IPS DF 6.9 (cell line): ENCODE measurements around the gene PARP11.

ENCODE experiments used
- DNase-seq: peaks from one replicate; pipeline ENCODE4 v3.0.0-alpha.2; 2013; ENCODE audit warnings: low read depth, low spot score
- H3K27ac ChIP-seq: one replicate; pipeline ENCODE4 v1.5.1; 2013; ENCODE audit warnings: low read length, control low read depth
- H3K27me3 ChIP-seq: 2 replicates; pipeline ENCODE4 v1.6.1; 2013; ENCODE audit warnings: mild to moderate bottlenecking, low read length; ENCODE audit not compliant: control insufficient read depth, insufficient read depth
- H3K36me3 ChIP-seq: 2 replicates; pipeline ENCODE4 v1.6.1; 2013; ENCODE audit warnings: low read length; ENCODE audit not compliant: control insufficient read depth, insufficient read depth
- H3K4me1 ChIP-seq: 2 replicates; pipeline ENCODE4 v1.6.1; 2013; ENCODE audit warnings: low read length; ENCODE audit not compliant: control insufficient read depth, insufficient read depth
- H3K4me3 ChIP-seq: 2 replicates; pipeline ENCODE4 v1.5.1; 2013; ENCODE audit warnings: mild to moderate bottlenecking, low read length
- H3K9me3 ChIP-seq: 2 replicates; pipeline ENCODE4 v1.6.1; 2013; ENCODE audit warnings: low read length, inconsistent platforms; ENCODE audit not compliant: control insufficient read depth, insufficient read depth
- WGBS: extraction: QIAGEN DNeasy Blood & Tissue Kit; methylation state at CpG from one replicate; pipeline ENCODE4 v1.1.7; 2013; ENCODE audit warnings: mixed read lengths, missing lambda C conversion rate; ENCODE audit not compliant: insufficient read length, insufficient coverage; 5-methylcytosine and 5-hydroxymethylcytosine counted together

Gene PARP11

GRCh38 chr12:3772380-3772779 is 100.8 kb downstream of the PARP11 start:
- H3K27me3 ChIP-seq = no peaks in the 10 kb centered on the region
- H3K36me3 ChIP-seq = no peaks in the 10 kb centered on the region
- no peak overlapping the region for H3K4me3 ChIP-seq
- H3K4me1 ChIP-seq = peaks cover 2% of the 10 kb centered on the region; the same call in 1 of the 2 replicates
- H3K9me3 ChIP-seq = no peaks in the 10 kb centered on the region
- WGBS = 100% methylated on average over 1 of the region's 4 CpGs
- H3K27ac ChIP-seq = no peak overlapping the region
- no peak for DNase-seq

DNA sequence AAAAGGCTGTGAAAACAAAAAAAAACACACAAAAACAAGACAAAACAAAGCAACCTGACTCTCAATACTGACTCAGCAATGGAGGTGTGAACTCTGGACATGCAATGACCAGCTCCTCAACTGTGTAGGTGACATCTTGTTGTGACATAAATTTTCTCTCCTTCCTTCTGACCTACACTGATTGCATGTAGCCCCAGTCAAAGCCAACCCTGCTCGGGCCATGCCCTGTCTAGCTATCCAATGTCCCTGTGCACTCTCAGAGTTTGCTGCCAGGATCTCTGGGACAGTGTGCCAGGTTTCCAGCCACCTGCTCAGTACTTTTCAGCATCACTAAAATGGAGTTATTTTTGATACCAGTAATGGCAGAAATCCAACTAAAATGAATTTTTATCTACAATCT is 101.3 kb downstream of the PARP11 start:
- Histone ChIP-seq H3K9me3 (no peaks in the 10 kb centered on the region), H3K36me3 (no peaks in the 10 kb centered on the region), H3K4me3 (no peak overlapping the region), H3K4me1 (peaks cover 2% of the 10 kb centered on the region; the same call in 1 of the 2 replicates), H3K27me3 (no peaks in the 10 kb centered on the region), H3K27ac (no peak overlapping the region)
- DNase-seq = no peak
- no CpG with 5 or more reads among the region's 1 CpG for WGBS

- no peaks in the 10 kb centered on the region for H3K36me3 ChIP-seq
- no peak overlapping the region for H3K27ac ChIP-seq
- H3K27me3 ChIP-seq = no peaks in the 10 kb centered on the region
- H3K4me1 ChIP-seq = peaks cover 2% of the 10 kb centered on the region; the same call in 1 of the 2 replicates
- no CpG with 5 or more reads among the region's 1 CpG for WGBS
- no peak for DNase-seq
- no peak overlapping the region for H3K4me3 ChIP-seq
- no peaks in the 10 kb centered on the region for H3K9me3 ChIP-seq
Measured at GRCh38 chr12:3770891-3771290, 102.3 kb downstream of the PARP11 start.

- Histone ChIP-seq H3K9me3 (no peaks in the 10 kb centered on the region), H3K27ac (no peak overlapping the region), H3K4me1 (peaks cover 2% of the 10 kb centered on the region; the same call in 1 of the 2 replicates), H3K36me3 (no peaks in the 10 kb centered on the region), H3K4me3 (no peak overlapping the region), H3K27me3 (no peaks in the 10 kb centered on the region)
- no CpG with 5 or more reads among the region's 3 CpGs for WGBS
- no peak for DNase-seq
Measured at GRCh38 chr12:3768911-3769447, 104.2 kb downstream of the PARP11 start.

DNA sequence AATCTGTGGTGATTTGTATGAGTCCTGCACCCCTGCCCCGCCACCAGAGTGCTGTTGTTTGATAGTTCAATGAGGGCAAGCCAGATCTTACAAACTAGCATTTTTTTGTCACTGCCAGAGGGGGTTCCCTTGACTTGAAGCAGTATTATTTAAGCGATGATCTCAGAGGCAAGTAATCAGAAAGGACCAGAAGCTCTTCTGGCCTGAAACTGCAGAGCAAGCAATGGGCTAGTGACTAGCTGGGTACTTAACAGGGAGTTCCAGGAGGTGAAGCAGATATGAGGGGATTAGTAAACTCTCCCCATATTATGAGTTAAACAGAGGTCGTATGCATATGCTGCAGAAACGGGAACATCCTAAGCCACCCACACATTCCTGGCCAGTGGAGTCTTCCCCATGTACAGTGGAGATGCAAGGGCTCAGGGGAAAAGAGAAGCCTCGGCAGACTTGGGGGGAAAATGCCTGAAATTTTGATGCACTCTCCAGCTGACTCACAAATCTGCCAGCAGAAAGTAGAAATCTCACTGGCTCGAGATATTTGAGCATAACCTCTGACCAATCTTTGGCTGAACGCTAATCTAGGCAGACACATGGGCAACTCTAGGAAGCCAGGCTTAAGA is 112.0 kb downstream of the PARP11 start:
- H3K36me3 ChIP-seq = no peaks in the 10 kb centered on the region
- no peaks in the 10 kb centered on the region for H3K4me1 ChIP-seq
- no peak for DNase-seq
- no peak overlapping the region for H3K27ac ChIP-seq
- no peaks in the 10 kb centered on the region for H3K27me3 ChIP-seq
- H3K9me3 ChIP-seq = no peaks in the 10 kb centered on the region
- no CpG with 5 or more reads among the region's 7 CpGs for WGBS
- no peak overlapping the region for H3K4me3 ChIP-seq

GRCh38 chr12:3759878-3760277 is 113.3 kb downstream of the PARP11 start:
- no peak overlapping the region for H3K27ac ChIP-seq
- H3K4me3 ChIP-seq = no peak overlapping the region
- H3K27me3 ChIP-seq = no peaks in the 10 kb centered on the region
- DNase-seq = no peak
- H3K9me3 ChIP-seq = no peaks in the 10 kb centered on the region
- H3K4me1 ChIP-seq = no peaks in the 10 kb centered on the region
- no CpG with 5 or more reads among the region's 2 CpGs for WGBS
- no peaks in the 10 kb centered on the region for H3K36me3 ChIP-seq
